SK-N-SH treated with all-trans-retinoic acid at 6 μM for 48 hours (cell line): Measurements from ENCODE around the gene CACNA1C.

Experiments used
- ATAC-seq: fragments of 200-7000 bp; cut with Tn5 transposase; 3 replicates; pipeline ENCODE4 v1.9.1; 2020; ENCODE audit warnings: mild to moderate bottlenecking, moderate library complexity
- ARNTL ChIP-seq: fragments of 450-650 bp; formaldehyde crosslinking; IDR thresholded peaks from 2 replicates; pipeline ENCODE4 v1.5.0; 2020; ENCODE audit warnings: low read depth, mild to moderate bottlenecking, moderate library complexity, borderline replicate concordance
- BACH2 ChIP-seq: fragments of 250-450 bp; sonication (Bioruptor Pico); IDR thresholded peaks from 2 replicates; pipeline ENCODE4 v1.9.0; 2021; ENCODE audit warnings: mild to moderate bottlenecking, borderline replicate concordance
- CREB5 ChIP-seq: fragments of 250-450 bp; sonication (Bioruptor Pico); IDR thresholded peaks from 2 replicates; pipeline ENCODE4 v1.5.1; 2020; ENCODE audit warnings: low read depth, mild to moderate bottlenecking, moderate library complexity
- CSDC2 ChIP-seq: fragments of 250-450 bp; sonication (Bioruptor Pico); IDR thresholded peaks from 2 replicates; pipeline ENCODE4 v1.5.0; 2020; ENCODE audit warnings: mild to moderate bottlenecking, moderate library complexity
- ESRRG ChIP-seq: fragments of 250-450 bp; sonication (Bioruptor Pico); IDR thresholded peaks from 2 replicates; pipeline ENCODE4 v1.6.1; 2021; ENCODE audit warnings: mild to moderate bottlenecking
- GLIS3 ChIP-seq: fragments of 250-450 bp; sonication (Bioruptor Pico); IDR thresholded peaks from 2 replicates; pipeline ENCODE4 v1.5.0; 2020; ENCODE audit warnings: mild to moderate bottlenecking, moderate library complexity
- ISL1 ChIP-seq: fragments of 250-450 bp; sonication (Bioruptor Pico); IDR thresholded peaks from 2 replicates; pipeline ENCODE4 v2.1.2; 2022; ENCODE audit warnings: mild to moderate bottlenecking, moderate library complexity
- OSR1 ChIP-seq: fragments of 250-450 bp; sonication (Bioruptor Pico); IDR thresholded peaks from 2 replicates; pipeline ENCODE4 v1.8.0; 2022; ENCODE audit warnings: moderate library complexity, mild to moderate bottlenecking, inconsistent platforms
- PATZ1 ChIP-seq: fragments of 250-450 bp; sonication (Bioruptor Pico); IDR thresholded peaks from 2 replicates; pipeline ENCODE4 v1.8.0; 2020; ENCODE audit warnings: mild to moderate bottlenecking, moderate library complexity, borderline replicate concordance
- POU6F1 ChIP-seq: fragments of 250-450 bp; sonication (Bioruptor Pico); IDR thresholded peaks from 2 replicates; pipeline ENCODE4 v1.8.0; 2021; ENCODE audit warnings: low read depth, mild to moderate bottlenecking, moderate library complexity, borderline replicate concordance
- PPARA ChIP-seq: fragments of 250-450 bp; sonication (Bioruptor Pico); IDR thresholded peaks from 2 replicates; pipeline ENCODE4 v1.5.0; 2020; ENCODE audit warnings: mild to moderate bottlenecking, borderline replicate concordance
- RARB ChIP-seq: fragments of 250-450 bp; sonication (Bioruptor Pico); IDR thresholded peaks from 2 replicates; pipeline ENCODE4 v1.8.0; 2021; ENCODE audit warnings: mild to moderate bottlenecking, moderate library complexity
- SNAI2 ChIP-seq: fragments of 250-450 bp; sonication (Bioruptor Pico); IDR thresholded peaks from 2 replicates; pipeline ENCODE4 v1.5.0; 2020; ENCODE audit warnings: mild to moderate bottlenecking, moderate library complexity
- TCF4 ChIP-seq: fragments of 250-450 bp; sonication (Bioruptor Pico); IDR thresholded peaks from 2 replicates; pipeline ENCODE4 v1.8.0; 2021; ENCODE audit warnings: mild to moderate bottlenecking, moderate library complexity, borderline replicate concordance
- TSHZ2 ChIP-seq: fragments of 250-450 bp; sonication (Bioruptor Pico); IDR thresholded peaks from 2 replicates; pipeline ENCODE4 v1.5.0; 2020; ENCODE audit warnings: mild to moderate bottlenecking, moderate library complexity
- ZC3H10 ChIP-seq: fragments of 250-450 bp; sonication (Bioruptor Pico); IDR thresholded peaks from 2 replicates; pipeline ENCODE4 v1.5.1; 2021; ENCODE audit warnings: mild to moderate bottlenecking, moderate library complexity
- ZFP3 ChIP-seq: fragments of 250-450 bp; sonication (Bioruptor Pico); IDR thresholded peaks from 2 replicates; pipeline ENCODE4 v1.5.0; 2020; ENCODE audit warnings: mild to moderate bottlenecking, moderate library complexity
- ZFP30 ChIP-seq: fragments of 450-650 bp; formaldehyde crosslinking; IDR thresholded peaks from 2 replicates; pipeline ENCODE4 v1.5.0; 2022; ENCODE audit warnings: mild to moderate bottlenecking, moderate library complexity
- ZNF565 ChIP-seq: fragments of 450-650 bp; formaldehyde crosslinking; conservative IDR thresholded peaks from 2 replicates; pipeline ENCODE4 v1.5.0; 2020; ENCODE audit warnings: low read depth, mild to moderate bottlenecking, moderate library complexity
- ZNF70 ChIP-seq: fragments of 450-650 bp; formaldehyde crosslinking; IDR thresholded peaks from 2 replicates; pipeline ENCODE4 v1.5.0; 2020; ENCODE audit warnings: mild to moderate bottlenecking, moderate library complexity
- ZNF8 ChIP-seq: fragments of 450-650 bp; formaldehyde crosslinking; IDR thresholded peaks from 2 replicates; pipeline ENCODE4 v1.5.0; 2020; ENCODE audit warnings: mild to moderate bottlenecking, moderate library complexity
- TF ChIP-seq, protein P1 (sequence below): fragments of 250-450 bp; sonication (Bioruptor Pico); IDR thresholded peaks from 2 replicates; pipeline ENCODE4 v1.5.1; 2021; ENCODE audit warnings: mild to moderate bottlenecking, moderate library complexity

The CACNA1C gene

DNA sequence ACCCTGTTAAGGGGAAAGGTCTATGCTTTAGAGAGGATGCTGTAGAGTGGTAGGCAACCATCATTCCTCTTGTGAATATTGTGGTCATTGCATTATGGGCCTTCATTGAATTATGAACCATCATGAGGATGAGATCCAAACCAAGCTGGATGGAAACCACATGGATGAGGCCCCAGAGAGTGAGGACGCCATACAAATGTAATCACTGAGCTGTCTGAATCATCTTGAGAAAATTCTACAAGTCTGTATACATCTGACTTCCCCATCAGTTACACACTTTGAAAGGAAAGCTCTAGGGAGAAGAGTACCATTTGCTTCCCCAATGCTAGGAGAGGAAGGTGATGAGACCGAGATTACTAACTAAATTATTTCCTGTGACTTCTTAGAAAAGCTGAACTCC lies 172.9 kb downstream of the CACNA1C start:
- no peak for ATAC-seq
- no peak for TF ChIP-seq ISL1 (CRISPR knock-in tag)
- TF ChIP-seq ESRRG (CRISPR knock-in tag): no peak
- no peak for TF ChIP-seq RARB (CRISPR knock-in tag)
- TF ChIP-seq ARNTL (CRISPR knock-in tag): no peak
- no peak for TF ChIP-seq CSDC2
- TF ChIP-seq GLIS3 (CRISPR knock-in tag): no peak
- no peak for TF ChIP-seq OSR1 (CRISPR knock-in tag)
- TF ChIP-seq ZNF8: no peak
- no peak for TF ChIP-seq ZFP3 (CRISPR knock-in tag)
- TF ChIP-seq CREB5: no peak

DNA sequence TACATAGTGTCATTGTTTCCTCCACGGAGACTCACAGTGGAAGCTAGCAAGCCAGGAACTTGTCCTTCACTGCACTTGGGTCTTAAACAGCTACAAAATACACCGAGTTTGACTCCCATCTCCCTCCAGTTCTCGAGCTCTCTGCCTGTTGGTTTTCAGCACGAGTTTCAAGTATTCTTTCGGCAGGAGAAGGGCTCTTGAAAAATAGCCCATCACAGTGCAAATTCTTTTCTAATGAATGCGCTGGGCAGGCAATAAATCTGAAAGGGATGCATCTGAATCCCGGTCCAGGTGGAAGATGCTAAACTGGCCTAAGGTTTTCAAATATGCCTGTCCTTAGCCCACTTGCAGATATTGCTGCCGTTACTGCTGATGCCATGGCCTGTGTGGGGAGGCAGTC lies 173.9 kb downstream of the CACNA1C start:
- ATAC-seq: no peak
- TF ChIP-seq ZNF70 (CRISPR knock-in tag): no peak
- TF ChIP-seq ZFP30 (CRISPR knock-in tag): no peak
- TF ChIP-seq TCF4 (CRISPR knock-in tag): no peak
- no peak for TF ChIP-seq POU6F1 (CRISPR knock-in tag)
- no peak for TF ChIP-seq SNAI2
- TF ChIP-seq ZC3H10 (CRISPR knock-in tag): no peak
- no peak for TF ChIP-seq GLIS3 (CRISPR knock-in tag)

DNA sequence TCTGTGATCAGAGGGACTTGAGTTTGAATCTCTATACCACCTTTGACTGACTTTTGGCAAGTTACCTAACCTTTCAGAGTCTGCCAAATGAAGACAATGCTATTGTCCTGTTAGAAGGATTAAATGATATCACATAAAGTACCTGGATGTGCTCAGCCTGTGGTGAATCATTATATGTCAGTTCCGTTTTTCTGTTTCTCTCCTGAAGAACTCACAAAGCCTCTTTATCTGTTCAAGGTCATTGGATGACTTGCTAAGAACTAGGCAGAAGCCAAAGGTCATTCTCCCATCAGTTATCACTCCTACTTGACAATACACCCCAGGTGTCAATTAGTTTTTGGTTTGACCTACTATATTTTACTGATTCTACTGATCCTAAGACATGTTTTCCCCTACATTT lies 174.6 kb downstream of the CACNA1C start:
- no peak for ATAC-seq
- TF ChIP-seq, protein P1, sequence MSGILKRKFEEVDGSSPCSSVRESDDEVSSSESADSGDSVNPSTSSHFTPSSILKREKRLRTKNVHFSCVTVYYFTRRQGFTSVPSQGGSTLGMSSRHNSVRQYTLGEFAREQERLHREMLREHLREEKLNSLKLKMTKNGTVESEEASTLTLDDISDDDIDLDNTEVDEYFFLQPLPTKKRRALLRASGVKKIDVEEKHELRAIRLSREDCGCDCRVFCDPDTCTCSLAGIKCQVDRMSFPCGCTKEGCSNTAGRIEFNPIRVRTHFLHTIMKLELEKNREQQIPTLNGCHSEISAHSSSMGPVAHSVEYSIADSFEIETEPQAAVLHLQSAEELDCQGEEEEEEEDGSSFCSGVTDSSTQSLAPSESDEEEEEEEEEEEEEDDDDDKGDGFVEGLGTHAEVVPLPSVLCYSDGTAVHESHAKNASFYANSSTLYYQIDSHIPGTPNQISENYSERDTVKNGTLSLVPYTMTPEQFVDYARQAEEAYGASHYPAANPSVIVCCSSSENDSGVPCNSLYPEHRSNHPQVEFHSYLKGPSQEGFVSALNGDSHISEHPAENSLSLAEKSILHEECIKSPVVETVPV (CRISPR knock-in tag): no peak
- no peak for TF ChIP-seq ISL1 (CRISPR knock-in tag)
- TF ChIP-seq TSHZ2 (CRISPR knock-in tag): no peak
- no peak for TF ChIP-seq CSDC2

GRCh38 chr12:2228535-2228934 lies 175.7 kb downstream of the CACNA1C start:
- TF ChIP-seq ISL1 (CRISPR knock-in tag): no peak
- no peak for TF ChIP-seq PPARA
- TF ChIP-seq ZFP30 (CRISPR knock-in tag): no peak
- no peak for TF ChIP-seq ZNF565 (CRISPR knock-in tag)
- TF ChIP-seq CREB5: no peak
- TF ChIP-seq TCF4 (CRISPR knock-in tag): no peak
- TF ChIP-seq PATZ1 (CRISPR knock-in tag): no peak
- TF ChIP-seq CSDC2: no peak
- TF ChIP-seq TSHZ2 (CRISPR knock-in tag): no peak
- no peak for TF ChIP-seq OSR1 (CRISPR knock-in tag)
- no peak for TF ChIP-seq BACH2 (CRISPR knock-in tag)
- no peak for TF ChIP-seq ZNF70 (CRISPR knock-in tag)
- no peak for TF ChIP-seq ZNF8
- no peak for TF ChIP-seq ZFP3 (CRISPR knock-in tag)
- TF ChIP-seq, all 23 proteins: peak for 0
- ATAC-seq: no peak
